Measurements from ENCODE around the gene CCDC134.
"Not testable (repeated sequence)": the region's sequence is repeated elsewhere in the genome, so short reads cannot be mapped to it uniquely, and the experiment has no call there.

The CCDC134 gene

GRCh38 chr22:41842996-41843970 lies 42.8 kb downstream of the CCDC134 start:
- DNase-seq = no peak

- DNase-seq = no peak
Observed at GRCh38 chr22:41844036-41844435, 43.6 kb downstream of the CCDC134 start.

- DNase-seq = no peak
Observed at GRCh38 chr22:41844513-41844912, 44.0 kb downstream of the CCDC134 start.

- DNase-seq = no peak
Observed at GRCh38 chr22:41845380-41846267, 45.1 kb downstream of the CCDC134 start.

GRCh38 chr22:41846268-41846987 lies 45.9 kb downstream of the CCDC134 start:
- DNase-seq = no peak

GRCh38 chr22:41847300-41847699 lies 46.8 kb downstream of the CCDC134 start:
- no peak for DNase-seq

GRCh38 chr22:41848468-41848867 lies 48.0 kb downstream of the CCDC134 start:
- no peak for DNase-seq

- no peak for DNase-seq
Observed at GRCh38 chr22:41856469-41856868, 56.0 kb downstream of the CCDC134 start.

GRCh38 chr22:41857155-41857859 lies 56.8 kb downstream of the CCDC134 start:
- DNase-seq = peak in 15 of 56 donors; percentile 4 to 50 (median 13)

- no peak for DNase-seq
Observed at GRCh38 chr22:41857860-41858199, 57.4 kb downstream of the CCDC134 start.

- DNase-seq = no peak
Observed at GRCh38 chr22:41862160-41862529, 61.7 kb downstream of the CCDC134 start.

GRCh38 chr22:41862530-41863266 lies 62.2 kb downstream of the CCDC134 start:
- DNase-seq = no peak

- DNase-seq = no peak
Observed at GRCh38 chr22:41863472-41863871, 63.0 kb downstream of the CCDC134 start.

- no peak for DNase-seq
Observed at GRCh38 chr22:41868556-41868955, 68.1 kb downstream of the CCDC134 start.

GRCh38 chr22:41870081-41870480 lies 69.6 kb downstream of the CCDC134 start:
- not testable (repeated sequence) for DNase-seq

GRCh38 chr22:41870786-41871185 lies 70.3 kb downstream of the CCDC134 start:
- DNase-seq = no peak

GRCh38 chr22:41873391-41873790 lies 72.9 kb downstream of the CCDC134 start:
- no peak for DNase-seq

- no peak for DNase-seq
Observed at GRCh38 chr22:41874090-41874489, 73.6 kb downstream of the CCDC134 start.

- no peak for DNase-seq
Observed at GRCh38 chr22:41875531-41876270, 75.2 kb downstream of the CCDC134 start.
